Omental fat pad (tissue), 4 donors: ENCODE measurements around the gene KCNIP4. TPM values are rescaled to one million over a fixed set of nuclear protein-coding genes. Genes with fewer than 3 reads are reported as not detected.
A peak's percentile ranks its signal among the peaks of the same experiment; 100 is the strongest.

Experiments
- ATAC-seq: fragments of 150-250 bp; one replicate; pipeline ENCODE4 v1.9.1; 2016; ENCODE audit warnings: mild to moderate bottlenecking, moderate library complexity; ENCODE audit not compliant: low FRiP score
- DNase-seq: peaks from one replicate; pipeline ENCODE4 v3.0.0-alpha.2; 2019; ENCODE audit warnings: low spot score
- total RNA-seq, 4 donors: library from RNA; depleted of rRNA; stranded (reverse); fragments of >200 nt; gene quantifications; one replicate each; pipeline ENCODE4 v1.1.0, GENCODE V29; 2016
- TF ChIP-seq, protein P1 (sequence below), 3 donors: fragments of 450-650 bp; IDR thresholded peaks; one replicate each; pipeline ENCODE4 v1.5.1; 2016 to 2017; ENCODE audit warnings: antibody characterized with exemption in 3 of 3, mild to moderate bottlenecking in 3 of 3, moderate library complexity in 2 of 3

Gene KCNIP4
- total RNA-seq, 4 donors from 2014 or later, result 0.37 TPM; not detected in 3

- ATAC-seq (no peak), DNase-seq (no peak)
- TF ChIP-seq, protein P1, sequence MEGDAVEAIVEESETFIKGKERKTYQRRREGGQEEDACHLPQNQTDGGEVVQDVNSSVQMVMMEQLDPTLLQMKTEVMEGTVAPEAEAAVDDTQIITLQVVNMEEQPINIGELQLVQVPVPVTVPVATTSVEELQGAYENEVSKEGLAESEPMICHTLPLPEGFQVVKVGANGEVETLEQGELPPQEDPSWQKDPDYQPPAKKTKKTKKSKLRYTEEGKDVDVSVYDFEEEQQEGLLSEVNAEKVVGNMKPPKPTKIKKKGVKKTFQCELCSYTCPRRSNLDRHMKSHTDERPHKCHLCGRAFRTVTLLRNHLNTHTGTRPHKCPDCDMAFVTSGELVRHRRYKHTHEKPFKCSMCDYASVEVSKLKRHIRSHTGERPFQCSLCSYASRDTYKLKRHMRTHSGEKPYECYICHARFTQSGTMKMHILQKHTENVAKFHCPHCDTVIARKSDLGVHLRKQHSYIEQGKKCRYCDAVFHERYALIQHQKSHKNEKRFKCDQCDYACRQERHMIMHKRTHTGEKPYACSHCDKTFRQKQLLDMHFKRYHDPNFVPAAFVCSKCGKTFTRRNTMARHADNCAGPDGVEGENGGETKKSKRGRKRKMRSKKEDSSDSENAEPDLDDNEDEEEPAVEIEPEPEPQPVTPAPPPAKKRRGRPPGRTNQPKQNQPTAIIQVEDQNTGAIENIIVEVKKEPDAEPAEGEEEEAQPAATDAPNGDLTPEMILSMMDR (IDR thresholded peaks at IDR 0.05), result no peak
Observed at GRCh38 chr4:21763855-21764254, 184.7 kb downstream of the KCNIP4 start.

GRCh38 chr4:21757248-21757647, 191.3 kb downstream of the KCNIP4 start:
- no peak for DNase-seq
- no peak for ATAC-seq
- TF ChIP-seq, protein P1 (IDR thresholded peaks at IDR 0.05), result no peak

DNA sequence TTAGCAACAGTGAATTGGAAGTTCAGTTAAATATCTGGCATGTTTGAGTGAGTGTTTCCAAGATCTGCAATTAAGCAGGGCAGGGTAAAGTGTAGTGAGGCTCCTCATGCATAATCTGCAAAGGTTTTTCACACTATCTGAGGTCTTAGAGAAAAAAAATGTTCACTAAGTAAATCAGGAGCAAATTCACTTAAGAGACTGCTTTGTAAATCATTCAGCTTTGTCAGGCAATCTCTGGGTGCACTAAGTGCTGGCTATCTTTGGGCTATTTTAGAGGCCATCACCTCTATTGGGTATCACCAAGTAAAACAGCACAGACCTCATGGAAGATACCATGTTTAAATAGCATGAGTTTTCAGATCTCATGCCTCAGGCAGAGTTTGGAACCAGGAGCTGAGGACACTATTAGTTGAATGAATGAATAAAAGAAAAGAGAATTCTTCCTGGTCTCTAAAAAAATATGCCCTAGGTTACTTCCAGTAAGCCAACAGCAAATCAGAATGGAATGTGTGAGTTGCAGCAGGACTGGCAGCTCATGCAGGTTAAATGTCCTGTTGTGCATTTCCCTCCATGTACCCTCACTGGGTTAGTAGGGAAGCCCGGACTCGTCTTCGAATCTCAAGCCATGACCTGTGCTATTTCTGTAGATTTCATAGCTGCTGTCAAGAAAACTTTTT, 195.3 kb downstream of the KCNIP4 start:
- TF ChIP-seq, protein P1 (IDR thresholded peaks at IDR 0.05), result no peak
- no peak for DNase-seq
- no peak for ATAC-seq

- DNase-seq (no peak), ATAC-seq (no peak)
- TF ChIP-seq, protein P1 (IDR thresholded peaks at IDR 0.05), result no peak
Observed at GRCh38 chr4:21752616-21753015, 196.0 kb downstream of the KCNIP4 start.

DNA sequence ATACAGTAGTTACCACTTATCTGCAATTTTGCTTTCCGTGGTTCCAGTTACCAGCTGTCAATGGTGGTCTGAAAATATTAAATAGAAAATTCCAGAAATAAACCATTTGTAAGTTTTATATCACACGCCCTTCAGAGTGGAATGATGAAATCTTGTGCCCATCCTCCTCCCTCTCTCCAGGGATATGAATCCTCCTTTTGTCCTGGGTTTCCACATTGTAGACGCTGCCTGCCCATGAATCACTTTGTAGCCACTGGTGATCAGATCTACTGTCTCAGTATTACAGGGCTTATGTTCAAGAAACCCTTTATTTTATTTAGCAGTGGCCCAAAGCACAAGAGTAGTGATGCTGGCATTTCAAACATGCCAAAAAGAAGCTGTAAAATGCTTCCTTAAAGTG, 198.6 kb downstream of the KCNIP4 start:
- peak; percentile 37 for ATAC-seq
- no peak for DNase-seq
- TF ChIP-seq, protein P1 (IDR thresholded peaks at IDR 0.05), result no peak

- DNase-seq (no peak), ATAC-seq (no peak)
- TF ChIP-seq, protein P1 (IDR thresholded peaks at IDR 0.05), result no peak
Observed at GRCh38 chr4:21749412-21749811, 199.2 kb downstream of the KCNIP4 start.

DNA sequence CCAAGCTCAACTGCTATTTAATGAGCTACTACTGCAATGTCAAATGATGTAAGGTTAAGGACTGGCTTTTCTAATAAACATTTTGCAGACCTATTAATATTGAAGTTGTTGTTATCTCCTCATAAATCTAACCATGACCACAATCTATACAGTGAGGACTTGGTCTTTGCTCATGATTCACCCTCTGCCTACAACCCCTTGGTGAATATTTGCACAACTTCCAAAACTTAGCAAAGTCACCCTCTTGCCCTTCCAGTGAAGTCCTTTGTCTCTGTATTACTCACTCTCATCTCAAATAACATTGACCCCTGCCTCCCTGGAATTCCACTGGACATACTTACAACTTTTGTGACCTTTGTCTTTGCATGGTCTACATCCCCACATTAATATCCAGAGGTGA, 204.5 kb downstream of the KCNIP4 start:
- ATAC-seq (no peak), DNase-seq (no peak)
- TF ChIP-seq, protein P1 (IDR thresholded peaks at IDR 0.05), result no peak
